Measurements from ENCODE around the gene MRPL51.

Gene MRPL51

GRCh38 chr12:6459004-6459337 lies 34.1 kb downstream of the MRPL51 start:
- DNase-seq, result no peak

GRCh38 chr12:6458281-6459003 lies 34.6 kb downstream of the MRPL51 start:
- DNase-seq, result no peak

- DNase-seq, result no peak
Measured at GRCh38 chr12:6457220-6457945, 35.7 kb downstream of the MRPL51 start.

GRCh38 chr12:6452944-6453630 lies 40.0 kb downstream of the MRPL51 start:
- no peak for DNase-seq

- DNase-seq, result no peak
Measured at GRCh38 chr12:6452245-6452943, 40.7 kb downstream of the MRPL51 start.

- DNase-seq, result peak; percentile 88
Measured at GRCh38 chr12:6451348-6452244, 41.5 kb downstream of the MRPL51 start, which contains the start of gene TAPBPL. Gene TAPBPL, plus strand, starts transcription at chr12:6452042. Its CDS starts 207 bp downstream, at chr12:6452249.

GRCh38 chr12:6450869-6451347 lies 42.2 kb downstream of the MRPL51 start:
- DNase-seq, result no peak

- DNase-seq, result no peak
Measured at GRCh38 chr12:6450091-6450868, 42.8 kb downstream of the MRPL51 start.

GRCh38 chr12:6444704-6445688 lies 48.1 kb downstream of the MRPL51 start, which contains the start of gene CD27:
Gene CD27, plus strand, starts transcription at chr12:6444955. Its CDS starts 141 bp downstream, at chr12:6445096.
- DNase-seq, result no peak

GRCh38 chr12:6444031-6444430 lies 49.0 kb downstream of the MRPL51 start:
- DNase-seq, result no peak

- no peak for DNase-seq
Measured at GRCh38 chr12:6443361-6443983, 49.6 kb downstream of the MRPL51 start.

GRCh38 chr12:6442836-6443235 lies 50.2 kb downstream of the MRPL51 start:
- DNase-seq, result no peak

Data from fibroblast of skin of right biceps (primary cell).